Activated T-cell treated with anti-CD3 and anti-CD28 coated beads for 24 hours (primary cell): ENCODE results near the gene LRIT1.

ENCODE experiments used
- DNase-seq: peaks from one replicate; pipeline ENCODE4 v3.0.0-alpha.2; 2020; ENCODE audit warnings: low read depth

The LRIT1 gene

DNA sequence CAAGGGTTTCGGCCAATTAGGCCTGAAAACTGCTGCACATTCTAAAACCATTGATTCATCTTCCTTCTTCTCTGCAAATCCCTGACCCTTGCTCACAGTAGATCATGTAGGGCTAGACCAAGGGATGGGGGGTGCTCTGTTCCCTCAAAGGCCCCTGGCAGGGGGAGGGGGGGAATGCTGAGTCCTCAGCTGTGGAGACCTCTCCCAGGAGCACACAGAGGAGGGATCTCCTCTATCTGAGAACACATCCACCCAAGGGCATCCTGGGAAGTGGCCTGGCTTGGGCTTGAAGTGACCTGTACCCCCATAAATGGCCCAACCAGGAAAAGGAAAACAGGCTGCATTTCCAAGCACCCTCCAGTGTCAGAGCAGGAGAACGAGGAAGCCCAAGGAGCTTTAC, 48.0 kb downstream of the LRIT1 start:
- DNase-seq = no peak

DNA sequence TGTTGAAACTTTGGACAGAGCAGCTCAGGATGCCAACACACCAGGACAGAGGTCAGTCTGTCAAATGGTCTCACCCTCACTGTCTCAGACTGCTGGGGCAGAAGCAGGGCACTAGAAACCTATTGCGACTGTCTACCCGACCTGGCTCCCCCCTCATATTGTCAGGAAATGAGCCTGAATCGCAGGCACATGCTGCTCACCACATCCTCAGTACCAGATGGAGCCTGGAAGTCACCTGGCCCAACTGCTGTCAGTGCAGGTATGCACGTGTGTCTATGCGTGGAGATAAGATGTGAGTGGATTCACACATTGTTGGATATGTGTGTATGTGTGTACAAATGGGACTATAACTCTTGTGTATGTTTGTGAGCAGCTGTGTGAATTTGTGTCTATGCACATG, 50.2 kb downstream of the LRIT1 start:
- DNase-seq = no peak

DNA sequence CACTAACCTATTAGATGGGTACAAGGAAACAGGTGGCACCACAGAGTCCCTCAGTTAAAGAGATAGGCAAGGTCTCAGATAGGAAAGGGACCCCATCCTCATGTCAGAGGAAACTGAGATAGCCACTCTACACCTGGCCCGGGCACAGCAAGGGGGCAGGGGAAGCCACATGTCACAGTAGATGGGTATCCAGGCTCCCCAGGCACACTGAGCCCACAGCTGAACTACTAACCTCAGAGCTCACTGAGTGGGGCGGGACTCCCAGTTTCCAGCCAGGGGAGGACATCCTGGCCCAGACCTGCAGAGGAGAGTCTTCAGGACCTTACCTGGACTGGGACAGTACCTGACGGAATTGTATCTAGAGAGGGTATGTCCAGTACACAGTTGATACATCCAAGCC, 50.7 kb downstream of the LRIT1 start:
- DNase-seq = no peak

DNA sequence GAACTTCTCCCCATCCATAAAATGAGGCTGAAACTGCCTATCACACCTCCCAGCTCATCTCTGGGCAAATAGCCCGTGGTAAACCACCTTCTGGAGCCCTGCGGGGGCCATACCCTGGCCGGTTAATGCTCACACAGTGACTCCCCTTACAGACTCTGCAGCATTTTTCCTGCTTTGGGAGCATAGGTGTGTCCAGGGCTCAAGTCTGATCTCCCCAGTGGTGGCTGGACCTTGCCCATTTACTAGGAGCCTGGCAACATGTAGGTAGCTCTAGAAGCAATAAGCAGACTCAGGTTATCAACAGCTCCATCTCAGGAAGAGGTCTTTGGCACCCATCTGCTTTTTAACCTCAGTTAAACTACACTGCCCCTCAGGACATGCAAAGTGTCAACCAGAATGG, 52.5 kb downstream of the LRIT1 start:
- DNase-seq = no peak

DNA sequence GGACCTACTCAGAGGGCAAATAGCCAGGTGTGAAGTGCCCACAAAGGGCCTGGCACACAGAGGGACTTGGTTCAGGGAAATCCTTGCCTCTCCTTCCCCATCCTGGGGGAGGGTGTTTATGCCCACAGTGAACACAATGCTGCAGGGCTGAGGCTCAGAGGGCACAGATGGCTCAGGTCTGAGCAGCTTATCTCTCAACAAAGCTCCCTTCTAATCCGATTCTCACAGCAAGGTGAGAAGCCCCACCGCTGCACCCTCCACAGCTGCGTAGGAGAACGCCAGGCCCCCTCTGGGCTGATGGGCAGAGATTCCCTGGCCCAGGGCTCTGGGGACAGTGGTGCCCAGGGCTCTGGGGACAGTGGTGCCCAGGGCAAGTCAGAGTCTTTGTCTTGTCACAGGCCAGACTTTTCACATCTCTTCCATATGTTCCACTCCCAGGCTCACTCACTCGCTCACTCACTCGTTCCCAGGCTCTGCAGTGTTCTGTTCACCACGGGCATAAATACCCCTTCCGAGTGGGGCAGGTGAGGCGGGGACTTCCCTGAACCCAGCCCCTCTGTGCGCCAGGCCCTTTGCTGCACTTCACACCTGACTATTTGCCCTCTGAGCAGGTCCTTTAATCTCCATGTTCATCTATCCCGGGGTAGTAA, 55.7 kb downstream of the LRIT1 start:
- no peak for DNase-seq

DNA sequence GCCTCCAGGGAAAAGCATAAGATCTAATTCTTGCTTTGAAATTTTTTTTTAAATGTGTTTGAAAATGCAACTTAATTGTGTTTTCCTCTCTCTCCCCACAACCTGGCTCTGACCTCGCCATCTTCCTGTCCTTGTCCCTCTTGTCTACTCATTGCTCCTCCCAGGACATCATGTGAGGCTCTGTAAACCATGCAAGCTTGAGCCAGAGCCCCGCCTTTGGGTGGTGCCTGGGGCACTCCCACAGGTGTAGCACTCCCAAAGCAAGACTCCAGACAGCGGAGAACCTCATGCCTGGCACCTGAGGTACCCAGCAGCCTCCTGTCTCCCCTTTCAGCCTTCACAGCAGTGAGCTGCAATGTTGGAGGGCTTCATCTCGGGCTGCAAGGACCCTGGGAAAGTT, 56.8 kb downstream of the LRIT1 start:
- no peak for DNase-seq

DNA sequence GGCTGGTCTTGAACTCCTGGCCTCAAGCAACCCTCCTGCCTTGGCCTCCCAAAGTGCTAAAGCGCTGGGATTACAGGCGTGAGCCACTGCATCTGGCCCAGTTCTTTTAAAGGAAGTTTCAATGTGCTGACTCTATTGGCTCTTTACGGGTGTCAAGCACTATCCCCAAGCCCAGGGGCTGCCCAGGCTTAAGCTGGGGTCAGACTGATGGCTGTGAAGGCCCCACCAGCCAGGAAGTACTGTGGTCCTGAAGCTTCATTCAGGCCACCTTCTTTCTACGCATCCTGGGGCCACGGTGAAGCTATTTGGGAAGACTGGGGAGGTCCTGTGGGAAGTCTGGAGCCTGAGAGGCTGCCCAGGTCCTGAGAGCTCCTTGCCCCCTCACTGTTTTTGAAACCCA, 59.7 kb downstream of the LRIT1 start:
- DNase-seq = no peak
